Stimulated activated CD4-positive, alpha-beta T cell treated with anti-CD3 and anti-CD28 coated beads, Interleukin-15, amount 100 ng/mL, for 1 hour (primary cell): ENCODE results near the gene PRRC2B.

Experiments
- DNase-seq, 2 donors: peaks; one replicate each; pipeline ENCODE4 v3.0.0-alpha.2; 2020; ENCODE audit warnings: low read depth in 1 of 2, low spot score in 1 of 2

PRRC2B gene

DNA sequence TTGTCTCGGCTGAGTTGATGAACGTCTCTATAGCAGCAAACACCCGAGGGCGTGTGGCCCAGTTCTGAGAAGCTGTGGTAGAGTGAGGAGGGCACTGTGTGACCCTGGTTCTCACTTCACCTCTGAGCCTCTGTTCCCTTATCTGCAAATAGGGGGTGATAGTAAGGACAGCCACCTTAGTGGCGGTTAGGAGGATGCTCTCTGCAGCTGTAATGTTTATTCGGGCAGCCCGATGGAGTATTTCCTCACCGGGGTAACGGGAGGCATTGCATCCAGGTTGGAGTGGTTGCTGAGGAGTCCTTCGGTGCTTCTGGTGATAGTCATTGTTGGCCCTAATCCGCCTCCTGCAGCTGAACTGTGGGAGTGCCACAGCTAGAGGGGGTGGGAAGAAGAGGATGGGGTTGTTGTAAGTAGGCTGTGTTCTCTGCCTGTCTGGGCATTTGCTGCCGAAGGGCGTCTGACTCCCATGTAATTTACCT, 13.9 kb downstream of the PRRC2B start:
- no peak for DNase-seq

DNA sequence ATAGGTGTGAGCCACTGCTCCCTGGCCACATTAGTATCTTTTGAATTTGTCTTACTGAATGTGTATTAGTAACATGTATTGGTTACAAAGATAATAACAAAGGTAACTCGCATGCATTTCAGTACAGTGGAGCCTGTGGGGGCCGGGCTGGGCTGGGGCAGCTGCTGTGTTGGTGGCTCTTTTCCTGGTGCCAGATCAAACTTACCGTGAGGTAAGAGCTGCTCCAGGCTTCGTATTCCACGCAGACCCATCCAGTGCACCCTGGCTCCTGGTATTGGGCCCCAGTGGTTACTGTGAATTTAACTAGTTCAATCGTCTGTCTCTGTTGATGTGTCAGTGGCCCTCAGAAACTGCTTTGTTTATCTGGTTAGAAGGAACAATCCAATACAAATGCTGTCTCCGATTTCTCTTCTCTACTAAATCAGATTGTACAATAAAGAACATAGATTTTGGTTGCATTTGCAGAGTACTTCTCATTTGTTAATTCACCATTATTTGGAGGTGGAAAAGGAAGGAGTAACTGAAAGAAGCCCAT, 15.6 kb downstream of the PRRC2B start:
- DNase-seq = no peak

DNA sequence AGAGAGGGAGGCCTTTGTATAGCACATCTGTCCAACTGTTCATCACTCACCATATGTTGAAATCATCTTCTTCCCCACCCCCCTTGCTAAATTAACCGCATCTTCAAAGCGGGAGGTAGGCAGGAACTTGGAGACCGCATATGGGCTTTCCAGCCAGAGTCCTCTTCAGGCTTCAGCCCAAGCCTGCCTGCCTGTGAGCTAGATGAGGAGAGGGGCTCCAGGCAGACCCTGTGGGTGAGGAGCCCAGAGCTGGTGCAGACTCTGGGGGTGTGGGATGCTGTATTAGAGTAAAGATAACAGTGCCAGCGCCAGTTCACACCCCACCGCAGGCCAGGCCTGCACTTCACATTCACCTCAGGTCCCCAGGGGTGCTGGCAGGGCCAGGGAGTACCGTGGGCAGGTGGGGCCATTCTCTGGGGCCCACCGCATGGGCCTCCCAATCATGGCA, 16.2 kb downstream of the PRRC2B start:
- no peak for DNase-seq

DNA sequence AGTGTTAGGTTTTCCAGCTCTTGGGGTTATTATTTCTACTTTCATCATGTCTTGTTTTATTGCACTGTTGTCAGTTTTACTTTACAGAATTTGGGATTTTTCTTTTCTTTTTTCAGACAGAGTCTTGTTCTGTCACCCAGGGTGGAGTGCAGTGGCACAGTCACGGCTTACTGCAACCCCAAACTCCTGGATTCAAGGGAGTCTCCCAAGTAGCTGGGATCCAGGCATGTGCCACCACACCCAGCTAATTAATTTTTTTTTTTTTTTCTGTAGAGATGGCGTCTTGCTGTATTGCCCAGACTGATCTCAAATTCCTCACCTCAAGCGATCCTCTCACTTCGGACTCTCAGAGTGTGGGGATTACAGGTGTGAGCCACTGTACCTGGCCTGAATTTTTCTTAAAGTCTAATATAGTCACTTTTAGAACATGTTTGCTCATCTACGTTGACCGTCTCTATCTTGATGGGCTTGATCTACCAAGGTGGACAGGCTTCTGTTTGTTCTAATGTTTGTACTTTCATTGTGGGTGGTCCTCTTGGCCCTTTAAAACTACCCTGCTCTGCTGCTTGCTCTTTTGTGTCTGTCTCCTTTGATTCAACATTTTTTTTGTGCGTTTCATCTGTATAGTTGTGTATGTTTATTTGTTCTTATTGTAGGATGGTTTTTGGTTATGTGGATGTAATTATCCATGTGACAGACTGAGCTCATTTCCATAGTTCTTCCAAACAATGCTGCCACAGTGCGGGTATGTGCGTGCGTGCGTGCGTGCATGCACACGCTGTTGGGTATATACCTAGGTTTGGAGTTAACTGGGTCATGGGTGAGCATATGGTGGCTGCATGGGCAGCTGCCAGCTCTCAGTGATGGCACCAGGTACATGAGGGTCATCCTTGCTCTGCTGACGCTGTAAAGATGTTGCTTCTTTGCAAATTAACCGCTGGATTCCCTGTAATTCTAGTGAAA, 18.1 kb downstream of the PRRC2B start:
- no peak for DNase-seq

DNA sequence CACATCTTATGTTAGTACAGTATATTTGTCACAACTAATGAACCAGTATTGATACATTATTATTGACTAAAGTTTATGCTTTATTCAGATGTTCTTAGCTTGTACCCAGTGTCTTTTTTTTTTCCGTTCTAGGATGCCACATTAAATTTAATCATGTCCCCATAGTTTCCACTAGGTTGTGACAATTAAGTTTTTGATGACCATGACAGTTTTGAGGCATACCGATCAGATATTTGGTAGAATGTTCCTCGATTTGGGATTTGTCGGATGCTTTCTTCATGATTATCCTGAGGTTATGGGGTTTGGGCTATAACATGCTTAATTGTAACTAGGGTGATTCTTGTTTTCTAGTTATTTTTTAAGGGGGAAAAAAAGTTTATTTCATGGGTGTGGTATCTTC, 22.6 kb downstream of the PRRC2B start:
- DNase-seq = no peak

DNA sequence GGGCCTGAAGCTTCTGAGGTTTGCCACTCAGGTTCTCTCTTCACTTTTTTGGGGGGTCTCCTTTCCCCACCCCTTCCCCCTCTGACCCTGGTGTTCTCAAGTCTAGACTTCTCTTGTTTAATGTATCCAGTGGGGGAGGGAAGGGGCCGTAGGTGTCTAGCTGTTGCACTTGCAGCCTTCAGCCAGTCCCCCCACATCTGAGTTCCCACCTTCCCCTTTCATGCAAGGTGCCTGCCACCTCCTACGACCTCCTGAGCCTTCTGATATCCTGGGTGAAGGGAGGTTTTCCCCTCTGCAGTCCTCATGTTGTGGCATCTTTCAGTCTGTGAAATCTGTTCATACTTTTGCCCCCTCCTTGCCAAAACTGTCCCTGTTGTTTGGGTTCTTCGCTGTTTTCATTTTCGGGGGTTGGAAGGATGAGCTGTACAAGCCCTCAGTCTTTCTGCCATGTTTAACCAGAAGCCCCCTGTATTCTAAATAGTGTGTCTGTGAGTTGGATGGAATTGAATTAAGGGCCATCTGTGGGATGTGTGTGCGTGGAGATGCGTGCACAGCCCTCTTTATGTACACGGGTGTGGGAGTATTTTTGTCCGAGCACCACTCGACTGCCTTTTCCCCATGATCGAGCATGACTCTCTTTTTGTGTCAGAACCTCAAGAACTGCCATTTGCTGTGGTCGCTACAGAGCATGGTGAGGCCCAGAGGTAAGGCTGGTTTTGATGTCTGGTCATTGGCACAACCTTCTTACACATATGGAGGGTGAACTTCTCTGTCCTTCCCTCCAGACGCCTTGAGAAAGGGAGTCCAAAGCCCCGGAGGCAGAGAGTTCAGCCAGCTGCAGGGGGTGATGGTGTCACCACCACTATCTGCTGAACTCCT, 23.6 kb downstream of the PRRC2B start:
- no peak for DNase-seq

DNA sequence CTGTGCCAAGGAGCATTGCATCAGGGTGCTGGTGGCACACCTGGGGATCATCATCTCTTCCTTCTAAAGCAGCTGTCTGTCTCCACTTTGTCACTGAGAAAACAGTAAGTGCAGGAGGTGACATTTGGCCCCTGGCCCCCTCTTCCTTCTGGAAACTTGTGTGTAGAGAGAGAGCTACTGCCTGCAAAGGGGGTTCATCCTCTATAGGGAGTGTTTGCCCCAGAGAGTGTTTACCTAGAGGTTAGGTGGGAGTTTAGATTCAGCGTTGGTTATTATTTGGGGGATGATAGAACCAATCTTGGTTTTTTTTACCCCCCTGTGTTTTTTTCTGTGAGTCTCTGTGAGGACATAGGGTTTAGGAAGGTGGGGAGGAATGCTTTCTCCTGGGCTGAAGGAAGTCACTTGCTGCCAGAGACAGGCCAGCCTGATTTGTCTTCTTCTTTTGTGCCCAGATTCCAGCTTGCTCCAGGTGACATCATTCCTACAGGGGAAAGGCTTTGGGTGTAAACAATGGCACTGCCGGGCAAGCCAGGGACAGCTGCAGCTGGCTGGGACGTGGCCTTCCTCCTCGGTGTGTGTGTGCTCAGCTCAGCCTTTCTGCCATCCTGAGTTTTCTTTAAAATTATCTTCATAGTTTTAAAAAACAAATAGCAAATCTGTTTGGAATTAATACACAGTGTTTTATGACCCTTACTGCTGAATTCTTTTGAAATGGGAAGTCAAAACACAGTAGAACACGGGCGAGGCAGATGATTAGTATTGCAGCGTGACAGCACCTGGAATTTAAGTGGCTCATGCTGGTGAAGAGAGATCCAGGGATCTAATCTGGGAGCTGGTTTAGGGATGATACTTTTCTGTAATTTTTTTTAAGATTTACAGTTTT, 24.5 kb downstream of the PRRC2B start:
- DNase-seq = no peak

DNA sequence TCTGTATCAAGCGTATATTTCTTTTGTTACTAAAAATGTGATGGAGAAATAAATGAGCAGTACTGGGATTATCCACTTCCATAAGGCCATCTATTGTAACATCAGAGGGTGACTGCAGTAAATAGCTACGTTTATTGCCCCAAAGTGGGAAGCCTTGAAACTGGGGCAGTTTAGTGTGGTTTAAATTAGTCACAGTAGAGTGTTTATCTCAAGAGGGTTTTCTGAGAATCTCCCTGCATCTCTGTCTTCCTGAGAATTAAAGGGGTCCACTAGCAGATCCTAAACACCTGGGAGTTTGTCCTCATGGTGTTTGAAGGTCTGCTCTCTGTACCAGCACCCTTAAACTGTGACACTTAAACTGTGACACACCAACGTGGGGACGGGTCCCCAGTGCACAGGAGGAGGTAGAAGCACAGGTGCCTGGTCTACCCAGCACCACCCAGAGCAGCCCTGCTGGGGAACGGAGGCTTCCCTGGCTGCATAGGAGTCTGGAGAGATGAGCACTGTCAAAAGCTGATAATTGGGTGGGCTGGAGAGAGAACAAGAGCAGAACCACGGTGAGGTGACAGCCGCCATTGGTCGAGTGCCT, 25.2 kb downstream of the PRRC2B start:
- DNase-seq = no peak

DNA sequence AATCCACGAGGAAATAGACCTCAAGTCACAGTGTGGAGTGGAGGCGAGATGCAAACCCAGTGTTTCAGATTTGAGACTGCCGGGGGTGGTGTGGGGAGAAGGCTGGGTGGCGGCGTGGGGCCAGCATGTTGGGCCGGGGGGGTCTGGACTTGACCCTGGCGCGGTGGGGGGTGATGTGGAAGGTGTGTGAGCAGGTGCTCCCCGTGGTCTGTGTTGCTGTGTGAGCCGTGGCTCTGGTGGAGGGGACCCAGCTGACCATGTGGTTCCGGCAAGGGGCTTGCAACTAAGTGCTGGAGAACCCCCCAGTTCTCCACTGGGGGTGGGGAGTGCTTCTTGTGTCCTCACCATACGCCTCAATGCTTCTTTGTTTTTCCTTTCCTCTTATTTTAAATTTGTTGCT, 25.8 kb downstream of the PRRC2B start:
- DNase-seq = no peak

DNA sequence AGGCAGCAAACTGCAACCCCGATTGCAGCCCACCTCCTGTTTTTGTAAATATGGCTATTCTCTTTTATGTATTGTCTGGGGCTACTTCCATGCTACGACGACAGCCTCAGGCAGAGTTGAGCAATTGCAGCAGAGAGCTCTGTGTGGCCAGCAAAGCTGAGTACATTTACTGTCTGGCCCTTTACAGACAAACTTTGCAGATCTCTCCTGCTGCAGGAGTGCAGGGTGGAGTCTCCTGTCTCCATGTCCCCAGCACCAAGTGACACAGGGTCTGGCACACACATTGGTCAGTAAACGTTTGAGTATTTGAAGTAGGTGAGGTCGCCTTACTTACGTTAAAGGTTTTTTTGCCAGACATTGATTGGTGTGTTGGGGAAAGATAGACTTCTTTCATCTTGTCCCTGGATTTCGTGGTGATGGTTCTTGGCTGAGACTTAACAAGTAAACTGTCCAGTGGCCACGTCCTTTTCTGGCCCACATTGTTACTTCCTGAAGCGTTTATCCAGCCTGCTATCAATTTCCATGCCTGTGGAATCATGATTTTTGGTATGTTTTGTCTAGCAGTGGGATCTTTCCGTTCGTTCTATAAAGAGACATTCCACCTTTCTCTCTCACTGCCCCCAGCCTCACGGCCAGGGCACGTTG, 27.2 kb downstream of the PRRC2B start:
- DNase-seq = no peak

DNA sequence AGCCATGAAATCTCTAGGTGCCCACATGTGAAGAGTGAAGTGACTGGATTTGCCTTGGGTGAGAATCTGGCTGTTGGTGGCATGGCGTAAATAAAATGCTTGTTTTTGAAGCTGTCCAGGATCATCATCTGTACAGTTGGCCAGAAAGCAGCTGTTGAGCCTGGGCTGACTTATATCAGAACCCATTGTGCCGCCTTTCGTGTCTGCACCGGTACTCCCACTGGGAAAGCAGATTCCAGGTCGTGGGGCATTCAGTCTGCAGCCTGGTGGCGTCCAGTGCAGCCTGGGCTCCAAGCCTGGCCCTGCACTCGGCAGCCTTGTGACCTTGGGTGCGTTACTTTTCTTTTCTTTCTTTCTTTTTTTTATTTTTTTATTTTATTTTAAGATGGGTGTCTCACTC, 27.8 kb downstream of the PRRC2B start:
- no peak for DNase-seq

DNA sequence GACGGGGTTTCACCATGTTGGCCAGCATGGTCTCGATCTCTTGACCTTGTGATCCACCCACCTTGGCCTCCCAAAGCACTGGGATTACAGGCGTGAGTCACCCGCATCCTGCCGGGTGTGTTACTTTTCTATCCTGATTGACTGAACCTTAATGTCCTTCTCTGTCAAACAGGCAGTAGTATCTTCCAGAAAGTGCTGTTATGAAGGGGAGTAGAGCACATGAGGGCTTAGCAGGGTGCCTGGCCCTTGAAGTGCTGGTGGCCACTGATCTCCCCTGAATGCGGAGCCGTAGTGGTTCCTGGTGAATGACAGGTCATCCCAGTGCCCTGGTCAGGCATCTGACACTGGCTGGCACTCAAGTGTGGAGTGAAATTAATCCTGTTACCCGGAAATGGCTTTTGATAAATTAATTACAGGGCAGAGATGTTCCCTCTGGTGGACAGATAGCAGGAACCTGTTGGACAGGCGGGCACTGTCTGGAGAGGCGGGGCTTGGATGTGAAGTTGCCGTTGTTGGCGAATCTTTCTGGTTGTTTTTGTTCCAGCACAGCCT, 28.4 kb downstream of the PRRC2B start:
- no peak for DNase-seq

DNA sequence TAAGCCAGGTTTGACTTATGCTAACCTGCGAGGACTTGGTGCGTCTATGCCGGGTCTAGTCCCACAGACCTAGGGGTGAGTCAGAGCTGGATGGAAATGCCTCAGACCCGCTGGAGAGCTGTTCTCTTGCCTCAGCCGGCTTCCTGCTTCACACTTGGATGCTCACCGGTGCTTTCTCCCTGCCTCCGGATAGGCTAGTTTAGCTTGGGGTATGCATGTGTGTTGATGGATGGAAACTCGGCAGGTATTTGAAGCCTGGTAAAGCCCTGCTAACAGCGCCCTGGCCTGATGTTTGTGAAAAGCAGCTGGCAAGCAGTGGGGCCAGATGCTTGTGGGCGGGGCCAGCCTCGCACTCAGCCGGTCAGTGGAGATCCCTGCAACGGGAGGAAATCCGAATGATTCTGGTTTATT, 29.3 kb downstream of the PRRC2B start:
- DNase-seq = no peak

DNA sequence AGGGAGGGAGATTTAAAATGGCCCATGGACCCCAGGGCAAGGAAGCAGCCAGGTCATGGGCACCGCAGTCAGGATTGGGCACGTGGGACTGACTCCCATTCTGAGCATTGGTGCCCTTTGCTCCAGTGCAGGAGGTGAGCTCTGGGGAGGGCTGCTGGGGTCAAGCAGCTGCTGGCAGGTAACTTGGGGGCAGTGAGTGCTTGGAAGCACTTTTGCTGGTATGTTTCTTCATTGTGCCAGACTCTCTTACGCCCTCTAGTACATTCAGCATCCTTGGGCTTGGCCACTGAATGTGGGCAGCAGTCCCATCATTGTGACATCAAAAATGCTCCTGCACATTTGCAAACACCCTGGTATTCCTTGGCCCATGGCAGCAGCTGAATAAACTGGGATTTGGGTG, 32.7 kb downstream of the PRRC2B start:
- no peak for DNase-seq

DNA sequence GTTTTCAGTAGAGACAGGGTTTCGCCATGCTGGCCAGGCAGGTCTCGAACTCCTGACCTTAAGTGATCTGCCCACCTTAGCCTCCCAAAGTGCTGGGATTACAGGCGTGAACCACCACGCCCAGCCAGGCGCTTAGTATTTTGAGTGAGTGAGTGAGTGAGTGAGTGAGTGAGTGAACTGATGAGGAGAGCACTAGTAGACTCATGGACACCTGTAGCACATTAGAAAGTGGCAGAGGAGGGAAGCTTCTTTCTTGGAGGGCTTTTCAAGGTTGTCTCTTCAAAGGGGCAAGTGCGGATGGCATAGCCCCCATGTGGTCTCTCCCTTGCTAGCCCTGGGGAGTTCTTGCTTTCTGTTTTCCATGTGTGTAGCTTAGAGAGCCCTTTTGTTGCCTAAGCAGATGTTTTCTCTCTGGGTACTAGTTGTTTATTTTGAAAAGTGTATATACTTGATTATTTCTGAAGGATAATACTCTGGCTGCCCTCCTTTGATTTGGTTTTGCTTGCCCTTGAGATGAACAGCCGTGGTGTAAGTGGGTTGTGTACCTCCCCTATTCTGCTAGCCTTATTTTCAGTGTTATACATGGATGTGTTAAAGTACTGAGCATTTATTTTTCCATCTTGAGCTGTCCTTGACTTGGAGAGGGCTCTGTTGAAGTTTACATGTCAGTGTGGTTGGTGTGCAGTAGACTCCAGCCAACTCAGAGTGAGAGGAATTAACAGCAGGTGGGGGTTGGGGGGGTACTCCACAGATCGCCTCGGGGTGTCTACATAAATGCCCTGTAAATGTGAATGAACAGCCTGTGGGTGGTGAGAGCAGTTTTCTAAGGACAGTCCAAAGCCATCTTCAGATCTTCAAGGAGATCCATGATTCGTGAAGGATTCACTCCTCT, 35.5 kb downstream of the PRRC2B start:
- no peak for DNase-seq

DNA sequence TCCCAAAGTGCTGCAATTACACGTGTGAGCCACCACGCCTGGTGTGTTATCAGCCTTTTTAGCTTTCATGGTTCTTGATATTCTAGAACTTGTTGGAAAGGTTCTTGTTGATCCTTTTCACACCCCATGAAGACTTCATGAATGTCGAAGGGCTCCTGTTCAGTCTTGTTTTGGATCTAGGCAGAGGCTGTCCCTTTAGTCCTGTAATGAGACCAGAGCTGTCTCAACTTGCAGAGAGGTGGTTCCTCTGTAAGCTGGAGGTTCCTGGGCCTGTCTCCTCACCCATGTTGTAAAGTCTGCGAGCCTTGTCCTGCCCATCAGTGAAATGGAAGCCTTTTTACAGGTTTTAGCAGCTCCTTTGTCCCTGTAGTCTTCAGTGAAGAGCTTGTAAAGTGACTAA, 38.2 kb downstream of the PRRC2B start:
- no peak for DNase-seq

DNA sequence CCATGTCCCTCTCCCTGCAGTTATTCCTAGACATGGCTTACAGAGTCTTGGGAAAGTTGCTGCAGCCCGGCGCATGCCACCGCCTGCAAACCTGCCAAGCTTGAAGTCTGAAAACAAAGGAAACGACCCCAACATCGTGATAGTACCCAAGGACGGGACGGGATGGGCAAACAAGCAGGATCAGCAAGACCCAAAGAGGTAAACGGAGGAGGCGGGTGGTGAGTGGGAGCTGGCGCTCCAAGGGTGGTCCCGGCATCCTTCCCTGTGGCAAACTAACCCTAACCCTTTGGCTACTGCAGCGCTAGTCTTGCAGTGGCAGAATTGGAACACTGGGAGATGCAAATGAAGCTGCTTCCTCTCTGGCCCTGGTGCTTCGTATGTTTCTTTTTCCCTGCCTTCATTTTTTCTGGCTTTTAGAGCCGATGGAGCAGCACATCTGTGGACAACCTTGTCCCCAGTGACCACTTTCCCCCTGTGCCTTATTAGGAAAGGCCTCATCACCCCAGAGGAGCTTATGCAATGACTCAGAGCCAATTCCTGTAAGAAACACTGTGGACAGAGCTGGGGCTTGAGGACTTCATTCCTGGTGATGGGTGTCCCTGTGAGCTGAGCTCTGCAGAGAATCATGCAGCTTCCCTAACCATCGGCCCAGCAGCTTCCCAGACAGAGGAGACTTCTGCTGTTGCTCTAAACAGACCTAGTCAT, 38.9 kb downstream of the PRRC2B start:
- no peak for DNase-seq
